Measurements from ENCODE around the gene JADE1.

Gene JADE1

GRCh38 chr4:128793859-128794672 is 15.4 kb upstream of the JADE1 start:
- Histone ChIP-seq H2BK120ac (ENCODE audit: low read depth, low read length) (no peak overlapping the region), H2BK15ac (ENCODE audit: low read length) (no peak overlapping the region), H3K27ac (replicated peaks; ENCODE audit: low read length) (no peak overlapping the region), H2AK5ac (ENCODE audit: low read depth, low read length) (no peak overlapping the region), H2BK12ac (ENCODE audit: low read length) (no peak overlapping the region), H4K91ac (ENCODE audit: low read depth, low read length, poor library complexity) (no peak overlapping the region), H3K9ac (ENCODE audit: low read depth, low read length, poor library complexity) (no peak overlapping the region), H4K8ac (ENCODE audit: low read depth, low read length) (no peak overlapping the region), H3K4me3 (ENCODE audit: low read length in 2 of 2) (no peak overlapping the region), H3K4me1 (ENCODE audit: control insufficient read depth in 2 of 2, insufficient read depth in 1 of 2, low read depth in 1 of 2, low read length in 2 of 2) (no peaks in the 10 kb centered on the region), H3K14ac (ENCODE audit: low read length) (no peak overlapping the region), H3K18ac (ENCODE audit: low read length) (no peak overlapping the region), H3K9me3 (replicated peaks in 1 of 2; ENCODE audit: control insufficient read depth in 2 of 2, insufficient read depth in 1 of 2, low read depth in 1 of 2, low read length in 2 of 2) (no peaks in the 10 kb centered on the region), H3K79me1 (ENCODE audit: low read depth, low read length) (no peaks in the 10 kb centered on the region), H3K27me3 (ENCODE audit: control insufficient read depth in 3 of 3, insufficient read depth in 3 of 3, low read depth in 1 of 3, low read length in 3 of 3) (no peaks in the 10 kb centered on the region), H2BK5ac (ENCODE audit: low read length) (no peak overlapping the region), H3K4ac (ENCODE audit: low read length) (no peak overlapping the region), H2AFZ (ENCODE audit: low read length) (no peak overlapping the region), H3K4me2 (ENCODE audit: insufficient read depth, low read length, poor library complexity, severe bottlenecking) (no peak overlapping the region), H3K36me3 (replicated peaks in 1 of 2; ENCODE audit: control insufficient read depth in 2 of 2, insufficient read depth in 2 of 2, low read length in 2 of 2) (no peaks in the 10 kb centered on the region), H3K23ac (ENCODE audit: low read depth, low read length, poor library complexity) (no peak overlapping the region)
- DNase-seq (ENCODE audit: low spot score): no peak
- no CpG with 5 or more reads among the region's 7 CpGs for WGBS, 2 donors (ENCODE audit: extremely low coverage in 2 of 2, insufficient read length in 2 of 2, insufficient replicate concordance in 1 of 2)

GRCh38 chr4:128796934-128797333 is 12.6 kb upstream of the JADE1 start:
- H3K18ac ChIP-seq (ENCODE audit: low read length): no peak overlapping the region
- H3K23ac ChIP-seq (ENCODE audit: low read depth, low read length, poor library complexity): no peak overlapping the region
- H2BK12ac ChIP-seq (ENCODE audit: low read length): no peak overlapping the region
- H2BK5ac ChIP-seq (ENCODE audit: low read length): no peak overlapping the region
- H3K36me3 ChIP-seq (replicated peaks in 1 of 2; ENCODE audit: control insufficient read depth in 2 of 2, insufficient read depth in 2 of 2, low read length in 2 of 2): no peaks in the 10 kb centered on the region
- no peak overlapping the region for H3K9ac ChIP-seq (ENCODE audit: low read depth, low read length, poor library complexity)
- no peak overlapping the region for H2AFZ ChIP-seq (ENCODE audit: low read length)
- no CpG with 5 or more reads among the region's 3 CpGs for WGBS, 2 donors (ENCODE audit: extremely low coverage in 2 of 2, insufficient read length in 2 of 2, insufficient replicate concordance in 1 of 2)
- H3K4me3 ChIP-seq (ENCODE audit: low read length in 2 of 2): no peak overlapping the region
- H2BK15ac ChIP-seq (ENCODE audit: low read length): no peak overlapping the region
- no peaks in the 10 kb centered on the region for H3K4me1 ChIP-seq (ENCODE audit: control insufficient read depth in 2 of 2, insufficient read depth in 1 of 2, low read depth in 1 of 2, low read length in 2 of 2)
- no peak overlapping the region for H3K27ac ChIP-seq (replicated peaks; ENCODE audit: low read length)
- H3K4ac ChIP-seq (ENCODE audit: low read length): no peak overlapping the region
- no peak overlapping the region for H2BK120ac ChIP-seq (ENCODE audit: low read depth, low read length)
- H3K27me3 ChIP-seq (ENCODE audit: control insufficient read depth in 3 of 3, insufficient read depth in 3 of 3, low read depth in 1 of 3, low read length in 3 of 3): peaks cover 0 to 5% (median 0%) of the 10 kb centered on the region in 3 experiments
- no peak overlapping the region for H4K91ac ChIP-seq (ENCODE audit: low read depth, low read length, poor library complexity)
- H3K9me3 ChIP-seq (replicated peaks in 1 of 2; ENCODE audit: control insufficient read depth in 2 of 2, insufficient read depth in 1 of 2, low read depth in 1 of 2, low read length in 2 of 2): no peaks in the 10 kb centered on the region
- H3K79me1 ChIP-seq (ENCODE audit: low read depth, low read length): no peaks in the 10 kb centered on the region
- no peak overlapping the region for H3K4me2 ChIP-seq (ENCODE audit: insufficient read depth, low read length, poor library complexity, severe bottlenecking)
- no peak overlapping the region for H3K14ac ChIP-seq (ENCODE audit: low read length)
- no peak overlapping the region for H4K8ac ChIP-seq (ENCODE audit: low read depth, low read length)
- no peak overlapping the region for H2AK5ac ChIP-seq (ENCODE audit: low read depth, low read length)
- no peak for DNase-seq (ENCODE audit: low spot score)

GRCh38 chr4:128800284-128800683 is 9.2 kb upstream of the JADE1 start:
- Histone ChIP-seq H4K8ac (ENCODE audit: low read depth, low read length) (no peak overlapping the region), H2BK5ac (ENCODE audit: low read length) (no peak overlapping the region), H3K4me2 (ENCODE audit: insufficient read depth, low read length, poor library complexity, severe bottlenecking) (no peak overlapping the region), H3K4ac (ENCODE audit: low read length) (no peak overlapping the region), H3K79me1 (ENCODE audit: low read depth, low read length) (no peaks in the 10 kb centered on the region), H3K27me3 (ENCODE audit: control insufficient read depth in 3 of 3, insufficient read depth in 3 of 3, low read depth in 1 of 3, low read length in 3 of 3) (peaks cover 0 to 13% (median 0%) of the 10 kb centered on the region in 3 experiments), H3K36me3 (replicated peaks in 1 of 2; ENCODE audit: control insufficient read depth in 2 of 2, insufficient read depth in 2 of 2, low read length in 2 of 2) (no peaks in the 10 kb centered on the region), H3K9ac (ENCODE audit: low read depth, low read length, poor library complexity) (no peak overlapping the region), H4K91ac (ENCODE audit: low read depth, low read length, poor library complexity) (no peak overlapping the region), H3K4me1 (ENCODE audit: control insufficient read depth in 2 of 2, insufficient read depth in 1 of 2, low read depth in 1 of 2, low read length in 2 of 2) (peaks cover 0 to 2% of the 10 kb centered on the region in 2 donors), H3K9me3 (replicated peaks in 1 of 2; ENCODE audit: control insufficient read depth in 2 of 2, insufficient read depth in 1 of 2, low read depth in 1 of 2, low read length in 2 of 2) (no peaks in the 10 kb centered on the region), H3K18ac (ENCODE audit: low read length) (no peak overlapping the region), H3K27ac (replicated peaks; ENCODE audit: low read length) (no peak overlapping the region), H2BK15ac (ENCODE audit: low read length) (no peak overlapping the region), H3K4me3 (ENCODE audit: low read length in 2 of 2) (no peak overlapping the region), H2BK120ac (ENCODE audit: low read depth, low read length) (no peak overlapping the region), H2AK5ac (ENCODE audit: low read depth, low read length) (no peak overlapping the region), H3K14ac (ENCODE audit: low read length) (no peak overlapping the region), H2AFZ (ENCODE audit: low read length) (no peak overlapping the region), H2BK12ac (ENCODE audit: low read length) (no peak overlapping the region), H3K23ac (ENCODE audit: low read depth, low read length, poor library complexity) (no peak overlapping the region)
- WGBS, 2 donors (ENCODE audit: extremely low coverage in 2 of 2, insufficient read length in 2 of 2, insufficient replicate concordance in 1 of 2): no CpG with 5 or more reads among the region's 2 CpGs
- no peak for DNase-seq (ENCODE audit: low spot score)

GRCh38 chr4:128800701-128801284 is 8.7 kb upstream of the JADE1 start:
- Histone ChIP-seq H4K8ac (ENCODE audit: low read depth, low read length) (no peak overlapping the region), H3K36me3 (replicated peaks in 1 of 2; ENCODE audit: control insufficient read depth in 2 of 2, insufficient read depth in 2 of 2, low read length in 2 of 2) (no peaks in the 10 kb centered on the region), H3K27ac (replicated peaks; ENCODE audit: low read length) (no peak overlapping the region), H3K79me1 (ENCODE audit: low read depth, low read length) (no peaks in the 10 kb centered on the region), H2BK120ac (ENCODE audit: low read depth, low read length) (no peak overlapping the region), H3K4me3 (ENCODE audit: low read length in 2 of 2) (no peak overlapping the region), H3K14ac (ENCODE audit: low read length) (no peak overlapping the region), H3K9ac (ENCODE audit: low read depth, low read length, poor library complexity) (no peak overlapping the region), H2AK5ac (ENCODE audit: low read depth, low read length) (no peak overlapping the region), H3K27me3 (ENCODE audit: control insufficient read depth in 3 of 3, insufficient read depth in 3 of 3, low read depth in 1 of 3, low read length in 3 of 3) (peaks cover 0 to 13% (median 0%) of the 10 kb centered on the region in 3 experiments), H2BK15ac (ENCODE audit: low read length) (no peak overlapping the region), H2AFZ (ENCODE audit: low read length) (no peak overlapping the region), H3K4me2 (ENCODE audit: insufficient read depth, low read length, poor library complexity, severe bottlenecking) (no peak overlapping the region), H3K4me1 (ENCODE audit: control insufficient read depth in 2 of 2, insufficient read depth in 1 of 2, low read depth in 1 of 2, low read length in 2 of 2) (peaks cover 0 to 2% of the 10 kb centered on the region in 2 donors), H3K18ac (ENCODE audit: low read length) (no peak overlapping the region), H3K23ac (ENCODE audit: low read depth, low read length, poor library complexity) (no peak overlapping the region), H3K9me3 (replicated peaks in 1 of 2; ENCODE audit: control insufficient read depth in 2 of 2, insufficient read depth in 1 of 2, low read depth in 1 of 2, low read length in 2 of 2) (no peaks in the 10 kb centered on the region), H3K4ac (ENCODE audit: low read length) (no peak overlapping the region), H2BK5ac (ENCODE audit: low read length) (no peak overlapping the region), H4K91ac (ENCODE audit: low read depth, low read length, poor library complexity) (no peak overlapping the region), H2BK12ac (ENCODE audit: low read length) (no peak overlapping the region)
- DNase-seq (ENCODE audit: low spot score): no peak
- no CpG with 5 or more reads among the region's 3 CpGs for WGBS, 2 donors (ENCODE audit: extremely low coverage in 2 of 2, insufficient read length in 2 of 2, insufficient replicate concordance in 1 of 2)

Measured in neuronal stem cell (in vitro differentiated cells).